Fibroblast of gingiva (primary cell): ENCODE results near the gene STK4.
A peak's percentile ranks its signal among the peaks of the same experiment; 100 is the strongest.

Experiments used
- DNase-seq: peaks from one replicate; pipeline ENCODE4 v3.0.0-alpha.2; 2011; ENCODE audit warnings: low read depth

The STK4 gene

DNA sequence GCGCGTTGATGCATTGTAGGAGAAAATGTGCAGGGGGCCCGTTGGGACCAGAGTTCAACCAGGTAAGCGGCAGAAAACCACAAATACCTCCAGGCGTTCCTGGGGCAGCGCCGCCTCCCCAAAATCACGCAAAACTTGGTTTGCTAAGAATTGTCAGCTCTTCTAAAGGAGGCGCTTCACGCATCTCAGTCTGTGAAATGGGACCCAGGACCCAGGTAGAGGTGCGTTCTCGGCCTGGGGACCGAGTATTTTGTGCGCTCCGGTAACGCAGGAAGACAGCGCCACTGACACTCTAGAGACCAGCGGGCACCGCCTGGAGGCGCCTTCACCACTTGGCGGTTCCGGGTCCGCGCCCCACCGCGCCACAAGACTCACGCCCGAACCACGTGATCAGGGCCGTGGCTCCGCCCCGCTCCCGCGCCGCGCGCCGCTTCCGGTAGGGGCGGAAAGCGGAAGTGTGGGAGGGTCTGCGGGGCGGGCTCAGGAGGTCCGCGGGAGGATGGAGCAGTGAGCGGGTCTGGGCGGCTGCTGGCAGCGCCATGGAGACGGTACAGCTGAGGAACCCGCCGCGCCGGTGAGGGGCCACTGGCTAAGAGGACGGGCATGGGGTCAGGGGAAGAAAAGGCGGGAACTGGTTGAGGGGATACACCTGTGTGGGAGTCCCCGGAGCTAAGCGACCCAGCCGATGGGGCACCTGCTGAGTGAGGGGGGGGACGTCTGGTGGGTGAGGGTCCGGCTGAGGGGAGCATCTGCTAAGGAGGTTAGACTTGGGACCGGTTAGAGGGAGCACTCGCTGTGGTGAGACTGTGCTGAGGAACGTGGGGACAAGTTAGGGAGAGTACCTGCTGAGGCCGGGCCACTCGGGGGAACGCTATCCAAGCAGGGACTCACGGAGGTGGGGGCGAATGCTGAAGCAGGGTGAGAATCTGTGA lies at the start of gene STK4:
Gene STK4 (plus strand): TSS at position 483 of the 932 bp plus-strand sequence. CDS start 57 bp downstream, at position 540.
- peak; percentile 89 for DNase-seq

DNA sequence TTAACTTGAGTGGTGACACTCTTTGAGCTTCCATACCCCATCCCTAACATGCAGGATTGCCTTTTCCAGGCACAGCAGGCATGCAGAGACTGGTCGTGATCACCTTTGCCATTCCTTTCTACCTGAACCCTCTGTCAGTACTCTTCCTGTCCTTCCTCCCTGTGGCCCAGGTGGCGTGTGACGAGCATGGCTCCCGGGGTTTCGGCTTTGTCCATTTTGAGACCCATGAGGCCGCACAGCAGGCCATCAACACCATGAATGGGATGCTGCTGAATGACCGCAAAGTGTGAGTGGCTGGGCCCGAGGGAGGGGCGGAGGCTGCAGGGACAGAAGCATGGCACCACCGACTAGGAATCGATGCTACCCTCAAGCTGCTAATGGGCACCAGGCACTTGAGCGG lies 49.7 kb upstream of the STK4 start:
- no peak for DNase-seq

GRCh38 chr20:44917399-44917798 lies 48.9 kb upstream of the STK4 start:
- DNase-seq: no peak

GRCh38 chr20:44918342-44918741 lies 48.0 kb upstream of the STK4 start:
- DNase-seq: no peak

GRCh38 chr20:44918761-44919160 lies 47.6 kb upstream of the STK4 start:
- DNase-seq: no peak

GRCh38 chr20:44921447-44921846 lies 44.9 kb upstream of the STK4 start:
- DNase-seq: no peak

DNA sequence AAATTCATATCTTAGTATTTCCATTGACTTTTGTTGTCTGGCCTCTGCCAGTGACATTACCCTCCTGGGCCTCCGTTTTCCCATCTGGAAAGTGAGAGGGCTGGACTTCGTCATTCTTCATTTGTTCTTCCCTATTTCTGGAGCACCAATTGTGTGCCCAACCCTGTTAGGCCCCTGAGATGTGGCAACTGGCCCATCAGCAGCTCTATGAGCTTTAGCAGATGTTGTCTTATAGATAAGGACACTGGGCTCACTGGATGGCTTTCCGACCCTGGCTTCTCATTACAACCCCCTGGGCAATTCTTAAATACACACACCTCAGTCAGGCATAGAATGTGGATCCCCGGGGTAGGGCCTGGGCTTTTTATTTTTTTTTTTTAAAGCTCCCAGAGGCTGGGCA lies 41.8 kb upstream of the STK4 start:
- no peak for DNase-seq

DNA sequence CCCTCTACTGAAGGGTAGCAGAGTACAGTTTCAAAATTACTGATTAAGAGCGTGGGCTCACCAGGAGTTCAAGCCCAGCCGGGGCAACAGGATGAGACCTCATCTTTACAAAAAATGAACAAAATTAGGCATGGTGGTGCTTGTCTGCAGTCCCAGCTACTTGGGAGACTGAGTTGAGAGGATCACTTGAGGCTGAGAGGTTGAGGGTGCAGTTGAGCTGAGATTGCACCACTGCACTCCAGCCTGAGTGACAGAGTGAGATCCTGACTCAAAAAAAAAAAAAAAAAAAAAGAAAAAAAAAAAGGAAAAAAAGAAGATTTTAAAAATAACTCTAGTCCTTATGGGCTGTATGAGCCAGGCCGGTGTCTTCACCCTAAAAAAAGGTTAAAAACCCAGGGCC lies 37.7 kb upstream of the STK4 start:
- DNase-seq: no peak

DNA sequence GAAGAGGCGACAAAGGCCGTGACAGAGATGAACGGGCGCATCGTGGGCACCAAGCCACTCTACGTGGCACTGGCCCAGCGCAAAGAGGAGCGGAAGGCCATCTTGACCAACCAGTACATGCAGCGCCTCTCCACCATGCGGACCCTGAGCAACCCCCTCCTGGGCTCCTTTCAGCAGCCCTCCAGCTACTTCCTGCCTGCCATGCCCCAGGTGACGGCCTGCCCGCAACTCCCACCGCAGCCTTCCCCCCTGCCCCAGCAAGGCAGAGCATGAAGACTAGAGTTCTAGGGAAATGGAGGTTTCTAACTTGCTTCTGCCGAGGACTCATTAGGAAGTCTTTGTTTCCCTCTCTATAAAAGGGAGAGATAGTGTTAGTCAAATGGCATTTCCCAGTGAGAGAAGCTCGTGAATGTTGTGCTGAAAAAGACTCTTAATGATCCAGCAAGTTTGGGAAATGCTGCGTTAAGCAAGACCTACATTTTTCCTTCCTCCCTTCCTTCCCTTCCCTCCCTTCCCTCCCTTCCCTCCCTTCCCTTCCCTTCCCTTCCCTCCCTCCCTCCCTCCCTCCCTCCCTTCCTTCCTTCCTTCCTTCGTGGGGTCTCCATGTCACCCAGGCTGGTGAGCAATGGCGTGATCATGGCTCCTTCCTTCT lies 35.7 kb upstream of the STK4 start:
- no peak for DNase-seq

- peak; percentile 20 for DNase-seq
Observed at GRCh38 chr20:44931911-44932310, 34.4 kb upstream of the STK4 start.

DNA sequence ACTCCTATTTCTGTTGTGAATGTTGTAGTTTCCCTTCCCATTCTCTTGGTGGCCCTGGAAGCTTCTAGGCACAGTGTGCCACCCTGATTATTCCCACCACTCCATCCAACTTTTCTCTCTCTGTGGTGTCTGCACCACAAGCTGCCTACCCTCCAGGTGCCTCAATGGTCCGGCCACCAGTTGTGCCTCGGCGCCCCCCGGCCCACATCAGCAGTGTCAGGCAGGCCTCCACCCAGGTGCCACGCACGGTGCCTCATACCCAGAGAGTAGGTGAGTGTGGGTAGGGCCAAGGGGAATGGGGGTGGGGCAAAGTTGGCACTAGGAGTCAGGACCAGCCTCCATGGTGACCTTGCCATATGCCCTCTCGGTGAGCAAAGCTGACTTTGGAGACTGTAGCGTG lies 33.4 kb upstream of the STK4 start:
- no peak for DNase-seq

DNA sequence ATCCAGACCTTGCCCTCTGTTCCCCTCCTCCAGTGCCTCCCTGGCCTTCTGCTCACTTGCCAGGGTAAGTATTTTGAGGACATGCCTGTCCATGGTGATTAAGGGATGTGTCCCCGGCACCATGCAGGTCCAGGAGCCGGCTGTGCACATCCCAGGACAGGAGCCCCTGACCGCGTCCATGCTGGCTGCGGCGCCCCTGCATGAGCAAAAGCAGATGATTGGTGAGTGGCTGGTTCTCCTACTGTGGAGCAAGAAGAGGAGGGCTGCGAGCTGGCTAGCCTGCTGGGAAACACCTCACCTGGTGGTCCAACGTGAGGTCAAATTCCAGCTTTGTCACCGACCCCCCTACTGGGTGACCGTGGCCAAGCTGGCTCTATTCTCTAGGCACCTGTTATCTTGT lies 29.8 kb upstream of the STK4 start:
- no peak for DNase-seq

GRCh38 chr20:44938637-44939036 lies 27.7 kb upstream of the STK4 start:
- DNase-seq: peak; percentile 21

GRCh38 chr20:44941120-44941691 lies 25.1 kb upstream of the STK4 start:
- no peak for DNase-seq

DNA sequence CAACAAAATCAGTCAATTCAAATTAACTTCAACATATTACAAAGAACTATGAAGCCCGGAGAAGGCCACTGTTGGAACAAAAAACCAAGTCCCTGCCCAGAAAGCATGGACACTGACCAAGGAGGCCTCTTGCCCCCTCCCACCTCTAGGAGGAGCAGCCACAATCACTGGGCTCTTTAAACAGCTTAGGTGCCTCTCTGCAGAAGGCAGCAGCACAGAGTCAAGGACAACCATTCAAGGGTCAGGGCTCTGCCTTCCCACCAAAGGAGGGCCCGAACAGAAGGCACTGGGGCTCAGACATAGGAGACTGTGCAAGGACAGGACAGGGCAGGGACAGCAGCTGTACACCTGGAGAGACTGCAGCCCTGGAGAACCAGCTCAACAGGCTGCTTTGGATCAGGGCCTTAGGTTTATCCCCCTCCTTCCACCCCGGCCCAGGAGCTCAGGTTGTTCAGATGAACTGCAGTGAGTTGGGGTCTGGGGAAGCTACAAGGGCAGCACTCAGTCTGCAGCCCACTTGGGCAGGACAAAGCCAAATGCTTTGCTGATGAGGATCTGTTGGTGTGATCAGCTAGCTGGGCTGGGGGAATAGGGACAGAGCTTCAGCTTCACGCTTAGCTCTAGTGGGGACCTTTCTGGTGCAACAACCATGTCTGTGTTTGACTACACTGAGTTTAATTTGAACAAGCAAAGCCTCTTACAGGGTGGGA lies 23.9 kb upstream of the STK4 start:
- DNase-seq: no peak

GRCh38 chr20:44943828-44944227 lies 22.5 kb upstream of the STK4 start:
- DNase-seq: no peak

DNA sequence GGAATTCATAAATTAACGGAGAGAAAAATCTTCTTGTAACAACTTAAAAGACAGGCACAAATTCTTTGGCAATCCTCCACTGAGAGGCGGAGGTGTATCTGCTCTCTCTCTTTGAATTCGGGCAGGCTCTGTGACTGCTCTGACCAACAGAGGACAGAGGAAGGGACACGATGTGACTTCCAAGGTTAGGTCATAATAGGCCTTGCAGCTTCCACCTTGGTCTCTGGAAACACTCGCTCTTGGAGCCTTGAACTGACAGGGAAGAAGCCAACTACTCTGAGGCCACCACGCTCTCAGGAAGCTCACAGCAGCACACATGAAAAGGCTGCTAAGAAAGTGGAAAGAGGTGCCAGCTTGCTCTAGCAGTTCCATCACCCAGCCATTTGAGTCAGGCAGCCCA lies 21.1 kb upstream of the STK4 start:
- no peak for DNase-seq

DNA sequence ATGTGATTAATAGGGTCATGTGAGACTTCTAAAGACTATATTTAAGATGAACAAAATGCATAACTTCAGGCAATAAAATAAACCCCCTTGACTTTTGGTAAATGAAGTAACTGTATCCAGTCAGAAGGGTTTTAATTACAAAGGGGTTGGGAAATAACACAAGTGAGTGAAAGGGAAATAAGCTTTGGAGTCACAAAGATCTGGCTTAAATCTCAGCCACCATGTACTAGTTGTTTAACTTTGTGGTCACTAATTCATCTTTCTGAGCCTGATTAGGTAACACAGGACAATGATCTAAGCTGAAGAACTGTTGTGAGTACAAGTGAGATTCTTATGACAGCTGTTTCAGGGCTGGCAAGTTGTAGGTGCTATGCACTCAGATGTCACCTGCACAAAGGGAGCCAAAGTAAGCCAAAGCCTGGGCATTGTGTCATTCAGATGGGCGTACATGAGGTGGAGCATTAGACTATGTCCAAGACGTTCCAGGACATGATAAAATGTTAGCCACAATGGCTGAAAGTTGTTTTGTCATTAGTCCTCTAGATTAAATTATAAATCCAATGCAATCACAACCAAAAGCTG lies 19.9 kb upstream of the STK4 start:
- DNase-seq: peak; percentile 79

- no peak for DNase-seq
Observed at GRCh38 chr20:44948107-44948506, 18.2 kb upstream of the STK4 start.

- no peak for DNase-seq
Observed at GRCh38 chr20:44948513-44948912, 17.8 kb upstream of the STK4 start.

- no peak for DNase-seq
Observed at GRCh38 chr20:44950368-44950767, 15.9 kb upstream of the STK4 start.

GRCh38 chr20:44952731-44953130 lies 13.6 kb upstream of the STK4 start:
- DNase-seq: no peak
